Stimulated activated CD4-positive, alpha-beta T cell treated with anti-CD3 and anti-CD28 coated beads, TNF-alpha, amount 100 ng/mL, for 1 hour (primary cell): ENCODE data around the gene FCF1.
A peak's percentile ranks its signal among the peaks of the same experiment; 100 is the strongest.
"Not testable (repeated sequence)": the region's sequence is repeated elsewhere in the genome, so short reads cannot be mapped to it uniquely, and the experiment has no call there.

Experiments
- DNase-seq, 3 donors: peaks; one replicate each; pipeline ENCODE4 v3.0.0-alpha.2; 2020; ENCODE audit warnings: low read depth in 3 of 3, low spot score in 1 of 3

Gene FCF1

GRCh38 chr14:74698465-74698864, 14.5 kb upstream of the FCF1 start:
- DNase-seq, result no peak

- DNase-seq, result no peak
These were observed 10.7 kb upstream of the FCF1 start for GRCh38 chr14:74702293-74702692.

- no peak for DNase-seq
These were observed 9.9 kb upstream of the FCF1 start for GRCh38 chr14:74703043-74703442.

- no peak for DNase-seq
These were observed 8.3 kb upstream of the FCF1 start for GRCh38 chr14:74704656-74705055.

GRCh38 chr14:74705613-74706500, 7.1 kb upstream of the FCF1 start:
- no peak for DNase-seq

- no peak for DNase-seq
These were observed 2.5 kb upstream of the FCF1 start for GRCh38 chr14:74710480-74710879.

GRCh38 chr14:74711651-74712050, 1.3 kb upstream of the FCF1 start:
- no peak for DNase-seq

GRCh38 chr14:74713395-74713735, 421 bp downstream of the FCF1 start:
- no peak for DNase-seq

GRCh38 chr14:74720526-74720925, 7.6 kb downstream of the FCF1 start:
- DNase-seq, result no peak

GRCh38 chr14:74723134-74723533, 10.2 kb downstream of the FCF1 start:
- DNase-seq, result no peak

- DNase-seq, result no peak
These were observed 19.4 kb downstream of the FCF1 start for GRCh38 chr14:74732387-74732786.

GRCh38 chr14:74733221-74733620, 20.3 kb downstream of the FCF1 start:
- no peak for DNase-seq

GRCh38 chr14:74735125-74735524, 22.2 kb downstream of the FCF1 start:
- DNase-seq, result no peak

- no peak for DNase-seq
These were observed 24.9 kb downstream of the FCF1 start for GRCh38 chr14:74737753-74738325.

- no peak for DNase-seq
These were observed 26.5 kb downstream of the FCF1 start for GRCh38 chr14:74739293-74740030.

- DNase-seq, result no peak
These were observed 34.3 kb downstream of the FCF1 start for GRCh38 chr14:74747237-74747636.

- DNase-seq, result no peak
These were observed 41.2 kb downstream of the FCF1 start for GRCh38 chr14:74754157-74754556.

GRCh38 chr14:74754899-74755298, 42.0 kb downstream of the FCF1 start:
- no peak for DNase-seq

GRCh38 chr14:74756326-74756725, 43.4 kb downstream of the FCF1 start:
- DNase-seq, result no peak

GRCh38 chr14:74758505-74758904, 45.6 kb downstream of the FCF1 start:
- not testable (repeated sequence) for DNase-seq

- peak; percentile 77 to 87 (median 86) for DNase-seq
These were observed 50.2 kb downstream of the FCF1 start, which contains the start of gene YLPM1 for GRCh38 chr14:74762917-74763802. YLPM1 (plus strand) TSS chr14:74763316; CDS start chr14:74763490, 174 bp downstream.
